Uterus (tissue), 2 donors: ENCODE results near the gene LTBP4.
"Not testable (repeated sequence)": the region's sequence is repeated elsewhere in the genome, so short reads cannot be mapped to it uniquely, and the experiment has no call there.

Experiments
- CTCF ChIP-seq, 4 experiments: fragments of 200-600 bp in 2 of 4; fragments of 450-650 bp in 2 of 4; sonication (generic) in 2 of 4; IDR thresholded peaks; one replicate each; pipeline ENCODE4 v1.5.1; 2016 to 2019; ENCODE audit warnings: antibody characterized with exemption in 4 of 4, mild to moderate bottlenecking in 2 of 4, moderate library complexity in 1 of 4
- POLR2A ChIP-seq, 2 donors: fragments of 450-650 bp; IDR thresholded peaks; one replicate each; pipeline ENCODE4 v1.6.1; 2016; ENCODE audit warnings: antibody characterized with exemption in 2 of 2, mild to moderate bottlenecking in 1 of 2, moderate library complexity in 1 of 2

- not testable (repeated sequence) for TF ChIP-seq CTCF, POLR2A (IDR thresholded peaks at IDR 0.05)
Observed at GRCh38 chr19:40624369-40625153, 23.4 kb downstream of the LTBP4 start.
